SIG-M5 (cell line): ENCODE data around the gene SOWAHA.

Experiments
- DNase-seq: peaks from one replicate; lab custom pipeline; 2025; lab: John Stamatoyannopoulos, UW

Gene SOWAHA

DNA sequence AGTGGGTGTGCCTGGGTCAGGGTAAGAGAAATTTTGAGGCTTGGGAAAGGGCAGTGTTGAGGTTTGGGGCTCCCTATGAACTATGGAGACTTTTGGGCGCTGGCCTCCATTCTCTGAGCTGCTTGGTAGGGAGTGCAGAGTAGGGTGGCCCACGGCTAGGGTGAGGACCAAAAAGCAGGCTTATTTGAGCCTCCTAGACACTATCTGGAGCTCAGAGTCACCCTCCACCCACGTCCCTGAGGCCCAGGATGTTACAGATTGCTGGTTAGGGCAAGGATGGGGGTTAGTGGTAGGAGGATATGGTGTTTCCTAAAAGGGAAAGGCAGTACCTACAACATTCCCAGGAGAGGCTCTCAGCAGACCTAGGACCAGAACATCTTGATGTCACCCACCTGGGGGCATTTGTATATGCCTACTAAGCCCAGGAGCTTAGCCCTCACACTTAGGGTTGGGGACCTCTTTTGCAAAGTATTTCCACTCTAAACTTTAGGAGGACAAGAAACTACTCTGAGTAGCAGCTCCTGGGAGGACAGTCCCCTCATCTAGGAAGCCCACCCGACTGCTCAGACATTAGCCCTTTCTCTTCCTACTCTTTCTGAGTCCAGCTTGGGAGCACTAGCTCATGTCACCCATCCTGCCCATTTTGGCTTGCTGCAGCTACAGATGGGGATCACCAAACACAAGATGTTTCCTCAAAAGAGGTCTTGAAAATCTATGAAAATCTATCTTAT lies 15.0 kb downstream of the SOWAHA start:
- DNase-seq, result no peak

DNA sequence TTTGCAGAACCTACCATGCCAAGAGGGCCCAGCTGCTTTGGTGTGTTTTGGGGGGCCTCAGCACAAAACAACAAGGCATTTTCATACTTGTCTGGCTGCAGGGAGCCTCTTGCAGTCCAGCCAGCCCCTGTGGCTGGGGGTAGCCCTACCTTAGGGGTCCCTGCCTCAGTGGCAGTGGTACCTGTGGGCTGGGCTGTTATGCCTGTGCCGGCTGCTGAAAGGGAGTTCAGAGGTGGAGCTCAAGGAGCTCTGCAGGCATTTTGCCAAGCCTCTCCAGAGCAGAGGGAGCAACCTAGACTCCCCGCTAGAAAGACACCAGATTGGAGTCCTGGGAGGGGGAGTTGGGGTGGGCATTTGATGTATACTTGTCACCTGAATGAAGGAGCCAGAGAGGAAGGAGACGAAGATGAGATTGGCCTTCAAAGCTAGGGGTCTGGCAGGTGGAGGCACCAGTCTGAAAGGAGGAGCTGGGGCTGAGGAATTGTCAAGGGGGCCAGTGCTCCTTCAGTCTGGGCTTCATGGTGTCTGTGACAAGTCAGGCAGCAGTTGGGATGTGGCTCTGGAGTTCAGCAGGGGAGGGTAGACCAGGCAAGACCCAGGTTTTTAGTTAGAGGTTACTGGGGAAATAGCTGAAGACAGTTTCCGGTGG lies 15.9 kb downstream of the SOWAHA start:
- no peak for DNase-seq

DNA sequence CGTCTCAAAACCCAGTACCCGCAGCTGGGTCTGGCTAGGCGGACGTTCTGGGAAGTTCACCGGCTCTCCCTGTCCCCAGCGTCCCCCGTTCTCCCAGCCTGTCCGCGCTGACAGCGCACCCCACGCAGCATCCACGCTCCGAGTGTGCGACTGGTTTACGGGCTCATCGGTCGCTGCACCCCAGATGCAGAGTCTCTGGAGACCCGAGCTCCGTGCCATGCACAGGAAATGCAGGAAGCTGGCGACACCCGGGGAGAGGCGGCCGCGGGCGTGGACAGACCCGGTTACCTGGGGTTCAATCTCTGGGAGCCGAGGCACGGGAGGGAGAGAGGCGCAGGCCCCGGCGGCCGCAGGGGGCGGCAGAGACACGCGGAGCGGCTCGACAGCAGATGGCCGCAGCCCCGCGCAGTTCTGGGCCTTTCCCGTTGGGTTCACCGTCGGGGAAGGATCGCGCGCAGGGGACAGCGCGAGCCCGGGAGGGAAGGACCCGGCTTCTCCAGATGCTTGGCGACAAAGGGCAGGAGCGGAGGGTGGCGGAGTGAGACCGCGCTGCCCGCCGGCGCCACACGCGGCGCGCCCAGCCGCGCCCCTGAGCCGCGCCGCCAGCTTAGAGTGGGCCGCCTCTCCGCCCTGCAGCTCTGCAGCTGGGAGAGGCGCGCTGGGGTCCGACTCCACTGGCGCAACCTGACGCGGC lies 16.8 kb downstream of the SOWAHA start:
- DNase-seq, result no peak

DNA sequence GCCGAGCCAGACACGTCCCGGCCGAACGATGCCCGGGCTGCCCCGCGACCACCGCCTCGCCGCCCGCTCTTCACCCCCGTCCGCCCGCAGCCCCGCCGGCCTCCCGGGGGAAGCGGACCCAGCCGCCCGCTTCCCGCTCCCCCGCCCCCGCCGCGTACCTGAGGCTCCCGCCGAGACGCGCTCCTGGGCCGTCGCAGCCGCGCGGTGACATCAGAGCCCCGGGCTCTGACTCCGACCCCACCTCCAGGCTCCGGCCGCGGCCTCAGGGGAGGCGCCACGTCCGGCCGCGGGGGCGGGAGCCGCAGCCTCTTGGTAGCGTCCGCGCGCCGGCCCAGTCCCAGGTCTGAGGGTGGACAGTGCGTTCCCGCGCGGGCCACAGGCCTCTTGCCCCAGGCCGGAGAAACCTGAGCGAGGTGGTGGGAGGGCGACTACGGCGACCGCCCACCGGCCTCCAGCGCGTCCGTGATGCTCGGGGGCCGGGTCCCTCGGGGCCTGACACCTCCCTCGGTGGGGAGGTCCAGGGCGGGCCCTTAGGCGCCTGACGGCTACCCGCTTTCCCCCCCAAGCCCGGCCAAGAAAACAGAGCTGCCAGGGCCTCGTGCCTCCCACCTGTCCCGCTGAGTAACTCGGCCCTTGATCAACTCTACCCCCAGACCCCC lies 17.5 kb downstream of the SOWAHA start, which contains the start of gene SHROOM1:
SHROOM1 (minus strand) TSS at position 212 of the 659 bp plus-strand sequence. CDS start 4,507 bp downstream, outside the sequence.
- DNase-seq, result no peak

DNA sequence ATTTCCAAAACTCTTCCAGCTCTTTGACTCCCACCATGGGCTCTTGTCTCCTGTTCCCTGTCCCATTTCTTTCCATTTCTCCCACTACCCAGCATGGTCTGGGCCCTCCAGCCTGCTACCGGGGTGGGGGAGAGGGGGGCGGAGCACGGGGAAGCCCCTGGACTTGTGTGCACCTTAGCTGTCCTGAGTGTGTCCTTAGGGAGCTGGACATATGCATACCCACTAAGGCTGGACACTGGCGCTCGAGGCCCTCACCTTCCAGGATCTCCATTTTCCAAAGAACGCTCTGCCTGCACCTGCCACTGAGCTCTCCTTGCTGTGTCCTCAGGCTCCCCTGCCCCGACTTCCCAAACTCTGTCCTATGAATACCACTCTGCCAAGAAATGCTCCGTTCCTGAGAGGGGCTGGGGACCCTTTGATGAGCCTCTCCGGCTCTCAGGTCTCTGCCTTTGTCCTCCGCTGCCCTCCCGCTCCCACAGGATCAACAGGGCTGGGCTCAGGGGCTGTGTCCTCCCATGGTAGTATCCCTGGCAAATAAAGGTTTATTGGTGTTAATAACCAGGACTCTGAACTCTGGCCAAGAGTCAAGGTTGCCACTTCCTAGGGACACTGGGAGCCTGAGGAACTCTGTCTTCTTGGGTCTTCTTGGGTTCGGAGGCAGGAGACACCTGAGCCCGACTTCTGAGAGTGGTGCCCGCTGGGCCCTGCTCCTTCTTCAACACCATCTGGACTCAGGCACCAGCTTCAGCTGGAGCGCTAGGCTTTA lies 18.2 kb downstream of the SOWAHA start:
- DNase-seq, result no peak

DNA sequence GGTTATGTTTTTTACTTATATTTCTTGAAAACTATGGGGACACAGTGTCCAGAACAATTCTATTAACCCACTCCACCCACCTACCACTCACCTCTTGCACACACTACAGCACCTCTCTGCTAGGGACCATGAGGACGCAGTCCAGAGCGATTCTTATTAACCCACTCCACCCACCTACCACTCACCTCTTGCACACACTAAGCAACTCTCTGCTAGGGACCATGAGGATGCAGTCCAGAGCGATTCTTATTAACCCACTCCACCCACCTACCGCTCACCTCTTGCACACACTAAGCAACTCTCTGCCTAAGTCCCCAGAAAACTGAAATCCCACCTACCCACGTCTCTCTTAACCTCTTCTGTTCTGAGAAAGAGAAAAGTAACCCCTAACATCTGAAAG lies 19.5 kb downstream of the SOWAHA start:
- no peak for DNase-seq

DNA sequence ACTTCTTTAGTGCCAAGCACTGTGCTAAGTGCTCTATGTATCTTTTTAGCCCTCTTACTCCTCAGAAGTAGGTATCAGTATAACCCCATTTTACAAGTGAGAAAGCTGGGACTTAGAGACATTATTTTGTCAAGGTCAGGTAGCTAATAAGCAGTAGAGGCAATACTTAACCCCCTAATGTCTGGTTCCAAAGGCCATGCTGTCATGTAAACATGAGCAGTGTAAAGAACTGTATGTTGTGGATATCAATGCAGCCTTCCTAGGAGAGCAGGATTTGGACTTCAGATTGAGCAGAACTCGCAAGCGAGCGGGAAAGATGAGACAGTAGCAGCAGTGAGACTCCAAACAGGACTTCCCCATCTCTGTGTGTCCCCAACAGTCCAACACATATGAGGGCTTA lies 21.0 kb downstream of the SOWAHA start:
- no peak for DNase-seq

DNA sequence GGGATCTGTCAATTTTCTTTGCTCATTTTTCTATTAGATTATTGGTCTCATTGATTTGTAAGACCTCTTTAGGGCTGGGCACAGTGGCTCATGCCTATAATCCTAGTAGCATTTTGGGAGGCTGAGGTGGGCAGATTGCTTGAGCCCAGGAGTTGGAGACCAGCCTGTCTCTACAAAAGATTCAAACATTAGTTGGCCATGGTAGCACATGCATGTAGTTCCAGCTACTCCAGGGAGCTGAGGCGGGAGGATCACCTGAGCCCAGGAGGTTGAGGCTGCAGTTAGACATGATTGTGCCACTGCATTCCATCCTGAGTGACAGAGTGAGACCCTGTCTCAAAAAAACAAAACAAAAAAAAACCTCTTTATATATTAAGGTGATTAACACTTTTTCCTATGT lies 23.8 kb downstream of the SOWAHA start:
- DNase-seq, result no peak

DNA sequence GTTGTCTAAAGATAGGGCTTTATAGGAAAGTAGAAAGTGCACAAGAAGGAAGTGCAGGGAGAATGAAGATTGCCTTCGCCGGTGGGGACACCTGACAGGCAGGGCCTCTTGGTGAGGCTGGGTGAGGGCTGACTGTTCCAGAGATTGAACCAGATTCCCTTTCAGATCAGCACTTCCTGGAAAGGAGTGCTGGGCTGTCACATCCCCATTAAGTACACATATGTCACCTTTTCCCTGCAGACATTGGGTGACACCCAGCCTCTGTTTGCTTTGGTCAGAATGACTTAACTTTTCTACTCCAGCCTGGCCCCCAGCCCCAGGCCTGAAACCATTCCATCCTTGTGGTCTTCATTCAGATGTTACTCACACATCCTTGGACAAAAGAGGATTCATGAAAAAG lies 24.8 kb downstream of the SOWAHA start:
- DNase-seq, result no peak

DNA sequence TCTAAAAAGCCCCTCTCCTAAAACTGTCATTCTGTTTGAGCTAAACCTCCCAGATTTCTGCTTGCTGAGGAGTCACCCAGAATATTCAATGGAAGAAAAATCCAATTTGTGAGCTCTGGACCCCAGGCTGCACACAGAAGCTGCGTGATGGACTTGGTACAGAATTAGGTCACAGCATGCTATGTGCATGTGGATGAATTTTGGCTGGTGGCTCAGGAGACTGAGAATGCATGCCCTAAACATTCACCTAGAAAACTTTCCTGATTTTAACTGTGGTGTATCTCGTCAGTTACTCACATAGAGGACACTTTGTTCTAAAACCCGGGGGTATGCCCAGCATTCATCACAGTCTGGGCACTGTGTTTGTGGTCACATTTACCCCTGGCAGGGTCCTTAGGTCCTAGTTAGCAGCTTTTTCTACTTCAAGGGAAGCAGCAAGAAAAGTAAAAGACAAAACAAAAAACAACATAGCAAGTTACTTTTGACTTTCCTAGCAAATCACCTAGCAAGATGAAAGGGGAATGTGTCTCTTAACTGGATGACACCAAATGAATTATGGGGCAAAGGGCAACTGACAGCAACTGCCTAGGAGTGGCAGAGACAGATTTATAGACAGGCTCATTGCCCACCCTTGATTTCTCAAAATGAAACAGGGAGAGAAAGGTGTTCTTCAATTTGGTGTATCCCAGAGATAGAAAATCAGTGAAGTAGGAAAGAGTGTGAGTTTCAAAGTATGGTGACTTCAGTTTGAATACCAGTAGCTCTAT lies 25.6 kb downstream of the SOWAHA start:
- DNase-seq, result no peak

DNA sequence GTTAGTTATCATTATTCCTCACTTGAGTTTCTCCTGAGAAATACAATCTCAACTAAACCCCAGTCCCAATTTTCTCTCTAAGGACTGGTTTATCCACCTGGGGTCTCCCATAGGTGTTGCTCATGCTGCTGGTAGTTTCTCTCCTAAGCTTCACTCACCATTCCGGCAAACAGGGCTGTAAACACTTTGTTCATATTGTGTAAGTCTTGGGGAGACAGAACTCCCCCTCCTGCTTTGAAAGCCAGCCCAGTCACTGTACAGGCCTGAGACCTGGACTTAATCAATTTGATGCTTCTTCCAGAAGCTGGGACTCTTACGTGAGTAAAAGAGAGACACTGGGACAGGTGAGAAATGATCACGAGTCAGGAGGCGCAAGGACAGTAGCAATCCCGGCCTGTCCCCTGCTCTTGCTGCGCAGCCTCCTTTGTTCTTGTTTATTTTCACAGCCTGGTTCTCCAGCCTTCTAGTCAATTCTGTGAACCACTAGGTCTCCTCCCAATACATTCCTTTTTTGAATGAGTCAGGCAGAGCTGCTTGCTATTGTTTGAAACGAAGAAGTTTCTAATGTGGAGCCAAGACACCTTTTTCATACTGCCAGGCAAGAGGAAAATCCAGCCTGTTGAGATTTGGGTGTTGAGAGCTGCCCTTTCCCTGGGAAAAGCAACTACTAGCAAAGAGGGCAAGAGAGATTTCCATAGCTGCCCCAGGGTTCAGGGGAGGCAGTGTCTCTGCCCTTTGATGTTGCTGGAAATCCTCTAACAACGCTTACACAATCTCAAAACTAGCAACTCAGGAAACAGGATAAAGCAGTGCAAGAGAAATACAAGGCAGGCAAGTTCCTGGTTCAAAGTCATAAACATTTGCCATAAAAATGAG lies 26.6 kb downstream of the SOWAHA start:
- DNase-seq, result no peak

DNA sequence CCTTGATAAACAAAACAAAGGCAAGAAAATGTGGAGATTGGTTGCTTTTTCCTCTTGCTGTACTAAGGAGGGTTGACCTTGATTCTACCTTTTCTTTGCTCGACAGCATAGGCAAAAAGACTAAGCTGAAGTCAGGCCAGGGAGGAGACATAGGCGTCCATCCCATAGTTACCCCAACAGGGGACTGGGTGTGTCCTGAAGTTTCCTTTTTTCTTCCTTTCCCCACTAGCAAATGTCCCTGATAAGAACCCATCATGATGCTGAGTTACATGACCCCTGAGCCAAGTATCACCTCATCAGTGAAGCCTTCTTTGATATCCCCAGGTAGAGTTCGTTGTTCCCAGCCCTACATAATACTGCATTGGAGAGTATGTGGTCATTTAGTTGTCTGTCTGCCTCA lies 27.2 kb downstream of the SOWAHA start:
- DNase-seq, result no peak

DNA sequence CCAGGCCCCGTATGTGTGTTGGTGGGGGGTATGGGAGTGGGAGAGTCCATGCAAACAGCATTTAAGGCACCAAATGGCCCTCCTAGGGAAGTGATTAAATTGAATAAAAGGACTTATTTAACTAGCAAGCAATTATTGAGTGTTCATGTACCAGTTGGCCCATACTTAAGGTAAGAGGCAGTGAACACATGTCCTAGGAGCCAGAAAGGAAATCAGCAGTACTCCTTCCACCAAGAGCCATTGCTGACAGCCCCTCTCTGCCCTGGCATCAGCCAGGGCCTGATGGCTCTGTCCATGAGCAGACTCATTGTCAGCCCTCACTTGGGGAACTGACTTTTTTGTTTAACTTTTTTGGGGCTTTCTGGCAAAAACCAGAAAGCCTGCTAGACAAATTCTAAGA lies 27.8 kb downstream of the SOWAHA start:
- no peak for DNase-seq

DNA sequence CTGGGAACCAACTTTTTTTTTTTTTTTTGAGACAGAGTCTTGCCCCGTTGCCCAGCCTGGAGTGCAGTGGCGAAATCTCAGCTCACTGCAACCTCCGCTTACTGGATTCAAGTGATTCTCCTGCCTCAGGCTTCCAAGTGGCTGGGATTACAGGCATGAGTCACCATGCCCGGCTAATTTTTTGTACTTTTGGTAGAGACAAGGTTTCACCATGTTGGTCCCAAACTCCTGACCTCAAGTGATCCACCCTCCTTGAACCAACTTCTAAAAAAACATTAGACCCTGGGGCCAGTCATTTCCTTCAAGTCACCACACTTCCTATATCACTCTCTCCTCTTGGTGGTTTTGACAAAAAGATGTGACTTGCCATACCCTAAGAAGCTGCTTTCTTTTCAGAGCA lies 28.2 kb downstream of the SOWAHA start:
- DNase-seq, result no peak

DNA sequence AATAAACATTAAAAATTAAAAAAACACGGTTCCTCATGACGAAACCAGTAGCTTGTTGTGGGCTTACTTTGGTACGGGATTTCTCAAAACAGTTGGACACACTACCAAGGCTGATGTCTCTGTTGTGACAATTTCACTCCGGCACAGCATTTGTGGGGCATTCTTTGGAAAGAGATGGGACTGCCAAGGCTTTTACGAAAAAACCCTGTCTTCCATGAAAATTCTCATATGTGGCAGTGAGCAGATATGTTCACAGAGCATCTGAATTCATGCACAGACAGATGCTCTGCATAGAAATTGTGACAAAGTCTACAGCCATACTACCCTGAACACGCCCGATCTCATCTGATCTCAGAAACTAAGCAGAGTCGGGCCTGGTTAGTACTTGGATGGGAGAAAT lies 35.2 kb downstream of the SOWAHA start:
- no peak for DNase-seq

DNA sequence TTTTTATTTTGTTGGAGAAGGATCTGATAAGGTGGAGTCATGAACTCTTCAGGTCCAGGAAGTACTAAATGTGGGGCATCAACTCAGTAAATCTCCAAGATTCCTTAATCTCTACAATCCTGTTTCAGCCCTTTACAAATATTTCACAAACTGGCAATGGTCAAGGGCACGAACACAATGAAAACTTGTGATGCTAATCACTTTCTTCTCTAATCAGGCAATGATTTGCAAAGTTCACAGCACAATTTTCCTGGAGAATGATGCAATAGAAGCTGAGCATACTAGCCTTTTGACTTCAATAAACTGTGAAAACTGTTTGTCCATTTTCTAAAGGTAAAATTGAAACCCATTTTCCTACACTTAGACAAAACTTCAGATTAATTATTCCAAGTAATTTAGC lies 36.2 kb downstream of the SOWAHA start:
- no peak for DNase-seq

DNA sequence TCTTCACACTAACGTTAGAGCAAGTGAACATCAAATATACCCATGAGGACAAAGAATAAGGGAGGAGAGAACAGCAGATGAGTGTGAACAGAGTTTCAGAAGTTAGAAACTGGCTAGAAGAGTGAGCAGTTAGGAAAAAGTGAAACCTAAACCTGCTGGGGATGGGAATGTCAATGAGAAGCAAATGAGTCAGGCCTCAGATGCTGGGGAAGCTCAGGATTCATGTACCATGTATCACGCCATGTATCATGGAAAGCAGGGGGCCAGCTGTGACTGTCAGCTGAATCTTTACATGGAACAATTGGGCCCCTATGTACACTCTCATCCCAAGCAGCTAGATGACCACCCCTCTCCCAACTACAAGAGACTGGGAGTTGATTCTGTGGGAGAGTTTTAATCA lies 37.0 kb downstream of the SOWAHA start:
- no peak for DNase-seq

DNA sequence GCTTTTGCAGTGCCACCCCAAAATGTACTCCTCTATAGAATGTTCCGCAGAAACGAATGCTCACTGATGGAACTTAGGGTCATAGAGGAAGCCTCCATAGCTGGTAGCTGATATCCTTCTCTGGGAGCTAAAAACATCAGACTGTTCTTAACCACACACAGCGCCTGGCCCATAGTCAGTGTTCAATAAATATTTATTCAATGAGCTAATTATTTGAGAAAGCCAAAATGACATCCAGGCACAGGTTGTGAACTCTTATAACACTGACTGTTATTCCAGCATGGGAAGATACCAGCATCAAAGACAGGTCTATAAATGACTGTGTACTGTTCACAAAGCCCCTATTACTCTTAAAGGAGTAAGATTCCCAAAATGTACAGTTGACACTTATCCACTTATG lies 40.2 kb downstream of the SOWAHA start:
- DNase-seq, result no peak

DNA sequence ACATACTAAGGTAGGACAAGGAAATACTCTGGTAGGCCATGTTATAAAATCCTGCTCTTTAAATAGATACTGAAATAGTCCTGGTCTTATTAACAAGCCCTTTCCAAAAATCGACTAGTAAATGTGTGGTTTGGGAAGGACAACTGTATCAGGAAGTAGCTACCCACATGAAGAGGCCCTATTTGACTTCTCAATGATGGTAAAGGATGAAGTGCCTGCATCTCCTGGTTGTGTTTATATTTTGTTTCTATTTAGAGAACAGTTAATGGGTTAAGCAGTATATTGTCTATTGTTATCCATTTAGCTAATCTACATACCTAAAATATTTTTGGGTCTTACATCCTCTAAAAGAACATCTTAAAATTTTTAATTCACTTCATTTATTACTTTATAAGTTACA lies 40.7 kb downstream of the SOWAHA start:
- no peak for DNase-seq

DNA sequence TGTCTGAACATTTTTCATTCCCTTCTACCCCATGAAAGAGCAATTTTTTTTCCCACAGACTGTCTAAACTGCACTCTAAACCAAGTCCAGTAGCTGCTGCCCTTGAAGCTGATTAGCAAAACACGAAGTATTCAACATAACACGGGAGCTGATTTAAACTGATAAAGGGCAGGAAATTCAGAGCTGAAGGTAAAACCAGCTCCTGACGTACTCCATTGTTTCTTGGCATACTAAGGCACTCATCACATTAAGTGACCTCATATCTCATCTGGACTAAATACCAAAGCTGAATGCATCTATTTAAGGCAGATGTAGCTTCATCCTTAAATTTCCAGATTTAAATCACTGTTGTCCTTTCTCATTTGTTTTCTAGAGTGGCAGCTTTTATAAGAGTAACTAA lies 41.2 kb downstream of the SOWAHA start:
- DNase-seq, result no peak
